ENCODE data around the gene ASB8. TPM values are rescaled to one million over a fixed set of nuclear protein-coding genes. Genes with fewer than 3 reads are reported as not detected.
A peak's percentile ranks its signal among the peaks of the same experiment; 100 is the strongest.

Gene ASB8
- total and polyA plus RNA-seq, 9 of the 15 experiments (the other 6 are each of a cell fraction or from before 2014, with no cell fraction given) = 13.3 to 29.0 (median 19.6) TPM

- peak; percentile 89 for ATAC-seq
- DNase-seq (ENCODE audit: extremely low read depth in 1 of 4, low spot score in 3 of 4) = peak in 2 of 4 experiments; percentile 39 to 43
- POLR2A ChIA-PET = interaction anchor here (0.6 to 1.5 kb wide), 8 partner anchors 10 to 403 kb away, joined by 3 to 6 read pairs (median 3); partner anchors contain the start of genes ASB8 and SLC48A1
- Histone ChIP-seq H3K4me2 (ENCODE audit: insufficient read depth, low read length) (peak overlapping the region; percentile 67), H3K79me2 (ENCODE audit: control insufficient read depth, insufficient read depth, low read length) (no peaks in the 10 kb centered on the region), H3K9me1 (ENCODE audit: control insufficient read depth, insufficient read depth, low read length) (no peaks in the 10 kb centered on the region), H3K4me3 (no peak overlapping the region), H3K4me1 (replicated peaks in 1 of 2; ENCODE audit: control insufficient read depth in 2 of 2, insufficient read depth in 2 of 2, low read length in 2 of 2) (peaks cover 0 to 23% of the 10 kb centered on the region in 2 experiments; a peak in 4 of 5 replicates), H3K27me3 (ENCODE audit: control insufficient read depth in 2 of 2, insufficient read depth in 2 of 2, low read length in 2 of 2) (no peaks in the 10 kb centered on the region), H4K20me1 (replicated peaks; ENCODE audit: control insufficient read depth, insufficient read depth, low read length) (no peaks in the 10 kb centered on the region), H2AFZ (ENCODE audit: low read depth, low read length) (peak overlapping the region; percentile 88), H3K27ac (ENCODE audit: extremely low read depth, low read depth, low read length) (peak overlapping the region; percentile 44), H3K36me3 (ENCODE audit: control insufficient read depth, insufficient read depth, low read length) (no peaks in the 10 kb centered on the region), H3K9ac (ENCODE audit: insufficient read depth in 1 of 2, low read depth in 2 of 2, low read length in 2 of 2) (peak overlapping the region in 1 of 2 experiments; percentile 43; a peak in 2 of 4 replicates), H3K9me3 (replicated peaks; ENCODE audit: control insufficient read depth, insufficient read depth, low read depth, low read length) (no peaks in the 10 kb centered on the region)
- in situ Hi-C loops (cut with MboI) = loop anchor here (5.0 kb wide), 1 partner anchor 464 kb away; no protein-coding TSS in a partner anchor
- CTCF ChIA-PET (ENCODE audit: low intra/inter-chr PET ratio) = no interaction called here
- 35% methylated on average over 3 of the region's 3 CpGs for WGBS (ENCODE audit: insufficient coverage, low coverage, missing lambda C conversion rate)
- FAIRE-seq = peak; percentile 23
- intact Hi-C loops (cut with micrococcal nuclease) = no loop called here
- no TSS peak for BruUV-seq (replicated peaks)
- TF ChIP-seq ATF6 (CRISPR knock-in tag; IDR thresholded peaks at IDR 0.05) = no peak
- TF ChIP-seq HDAC2 (IDR thresholded peaks at IDR 0.05) = peak; percentile 22; the same call in 1 of the 2 replicates
- TF ChIP-seq TAF7 (tag; IDR thresholded peaks at IDR 0.05) = peak; percentile 64
- no peak for TF ChIP-seq ZNF324 (CRISPR knock-in tag; IDR thresholded peaks at IDR 0.05)
- peak; percentile 14; the same call in 1 of the 2 replicates for TF ChIP-seq SMARCC2 (IDR thresholded peaks at IDR 0.05; ENCODE audit: low read depth)
- TF ChIP-seq EP300 (IDR thresholded peaks at IDR 0.05; ENCODE audit: low read length) = peak; percentile 53
- TF ChIP-seq PRDM10 (IDR thresholded peaks at IDR 0.05; ENCODE audit: partially characterized antibody) = no peak
- TF ChIP-seq SIN3B (IDR thresholded peaks at IDR 0.05; ENCODE audit: low read depth) = no peak
- TF ChIP-seq ZNF395 (CRISPR knock-in tag; IDR thresholded peaks at IDR 0.05) = peak; percentile 46; the same call in 1 of the 2 replicates
- peak; percentile 66 for TF ChIP-seq CTBP1 (IDR thresholded peaks at IDR 0.05; ENCODE audit: borderline replicate concordance)
- TF ChIP-seq CEBPG (CRISPR knock-in tag; IDR thresholded peaks at IDR 0.05) = no peak; the same call in 1 of the 2 replicates
- TF ChIP-seq CEBPG (tag; conservative IDR thresholded peaks at IDR 0.05 in 1 of 2, IDR thresholded peaks at IDR 0.05 in 1 of 2) = peak; percentile 68 to 94
- no peak for TF ChIP-seq SNIP1 (IDR thresholded peaks at IDR 0.05; ENCODE audit: low read depth)
- peak; percentile 74; the same call in 1 of the 2 replicates for TF ChIP-seq ZSCAN32 (CRISPR knock-in tag; IDR thresholded peaks at IDR 0.05)
- no peak for TF ChIP-seq CBFB (CRISPR knock-in tag; IDR thresholded peaks at IDR 0.05)
Observed at GRCh38 chr12:48175613-48176416, 18.5 kb upstream of the ASB8 start.
